ENCODE measurements around the gene NT5C.

The NT5C gene

GRCh38 chr17:75093548-75094158 is 37.9 kb downstream of the NT5C start:
- no peak for DNase-seq (ENCODE audit: low read depth)
- no peak overlapping the region for H3K4me3 ChIP-seq (ENCODE audit: control insufficient read depth, low read depth, low read length)
- TF ChIP-seq CTCF (IDR thresholded peaks at IDR 0.05; ENCODE audit: control insufficient read depth, insufficient read depth, low read depth, low read length, missing control alignments) = no peak

GRCh38 chr17:75091855-75092327 is 39.7 kb downstream of the NT5C start:
- no peak for DNase-seq (ENCODE audit: low read depth)
- TF ChIP-seq CTCF (IDR thresholded peaks at IDR 0.05; ENCODE audit: control insufficient read depth, insufficient read depth, low read depth, low read length, missing control alignments) = no peak
- no peak overlapping the region for H3K4me3 ChIP-seq (ENCODE audit: control insufficient read depth, low read depth, low read length)

GRCh38 chr17:75090871-75091854 is 40.4 kb downstream of the NT5C start:
- TF ChIP-seq CTCF (IDR thresholded peaks at IDR 0.05; ENCODE audit: control insufficient read depth, insufficient read depth, low read depth, low read length, missing control alignments) = no peak
- no peak overlapping the region for H3K4me3 ChIP-seq (ENCODE audit: control insufficient read depth, low read depth, low read length)
- no peak for DNase-seq (ENCODE audit: low read depth)

- no peak for TF ChIP-seq CTCF (IDR thresholded peaks at IDR 0.05; ENCODE audit: control insufficient read depth, insufficient read depth, low read depth, low read length, missing control alignments)
- DNase-seq (ENCODE audit: low read depth) = no peak
- H3K4me3 ChIP-seq (ENCODE audit: control insufficient read depth, low read depth, low read length) = peak overlapping the region; percentile 65
These were observed 42.8 kb downstream of the NT5C start for GRCh38 chr17:75088465-75089417.

- TF ChIP-seq CTCF (IDR thresholded peaks at IDR 0.05; ENCODE audit: control insufficient read depth, insufficient read depth, low read depth, low read length, missing control alignments) = no peak
- DNase-seq (ENCODE audit: low read depth) = no peak
These were observed 43.7 kb downstream of the NT5C start, which contains the start of gene SLC16A5 for GRCh38 chr17:75087558-75088453. Gene SLC16A5, plus strand, starts transcription at chr17:75087954. Its CDS starts 5,683 bp downstream, at chr17:75093637.

More at GRCh38 chr17:75087558-75088453, 43.7 kb downstream of the NT5C start, which contains the start of gene SLC16A5:
- H3K4me3 ChIP-seq (ENCODE audit: control insufficient read depth, low read depth, low read length) = peak within 1 kb of the TSS; percentile 65
